Ascending aorta (tissue), 2 donors: ENCODE measurements around the gene CEP112. TPM values are rescaled to one million over a fixed set of nuclear protein-coding genes. Genes with fewer than 3 reads are reported as not detected.

Experiments
- DNase-seq, 2 donors: peaks; one replicate each; pipeline ENCODE4 v3.0.0-alpha.2; 2019; ENCODE audit warnings: low spot score in 2 of 2
- H3K27ac ChIP-seq, 2 donors: fragments of 200-600 bp; sonication (generic); one replicate each; pipeline ENCODE4 v1.5.1; 2016 to 2017; ENCODE audit warnings: mild to moderate bottlenecking in 1 of 2
- H3K27me3 ChIP-seq: fragments of 200-600 bp; sonication (generic); one replicate; pipeline ENCODE4 v1.5.1; 2017
- H3K36me3 ChIP-seq, 2 donors: fragments of 200-600 bp; sonication (generic); one replicate each; pipeline ENCODE4 v1.5.1; 2016
- H3K4me1 ChIP-seq, 2 donors: fragments of 200-600 bp; sonication (generic); one replicate each; pipeline ENCODE4 v1.5.1; 2016 to 2017; ENCODE audit warnings: mild to moderate bottlenecking in 1 of 2
- H3K4me3 ChIP-seq, 2 donors: fragments of 200-600 bp; sonication (generic); one replicate each; pipeline ENCODE4 v1.5.1; 2016 to 2017; ENCODE audit warnings: mild to moderate bottlenecking in 1 of 2
- H3K9me3 ChIP-seq, 2 donors: fragments of 200-600 bp; sonication (generic); one replicate each; pipeline ENCODE4 v1.5.1; 2016
- intact Hi-C: fragments of 100-400 bp; cut with DNase I; formaldehyde crosslinking; loops from one replicate; pipeline ENCODE4 v1.15.1; 2023
- total RNA-seq: library from RNA; depleted of rRNA; stranded (reverse); fragments of >200 nt; gene quantifications from one replicate; pipeline ENCODE4 v1.1.0, GENCODE V29; 2016
- TF ChIP-seq, protein P1 (sequence below), 3 experiments: fragments of 200-600 bp in 2 of 3; fragments of 450-650 bp in 1 of 3; sonication (generic) in 2 of 3; IDR thresholded peaks; one replicate each; pipeline ENCODE4 v1.5.1; 2016 to 2019; ENCODE audit warnings: antibody characterized with exemption in 3 of 3, mild to moderate bottlenecking in 1 of 3, moderate library complexity in 1 of 3

The CEP112 gene
- total RNA-seq, 1 donor from 2014 or later: 11.4 TPM

DNA sequence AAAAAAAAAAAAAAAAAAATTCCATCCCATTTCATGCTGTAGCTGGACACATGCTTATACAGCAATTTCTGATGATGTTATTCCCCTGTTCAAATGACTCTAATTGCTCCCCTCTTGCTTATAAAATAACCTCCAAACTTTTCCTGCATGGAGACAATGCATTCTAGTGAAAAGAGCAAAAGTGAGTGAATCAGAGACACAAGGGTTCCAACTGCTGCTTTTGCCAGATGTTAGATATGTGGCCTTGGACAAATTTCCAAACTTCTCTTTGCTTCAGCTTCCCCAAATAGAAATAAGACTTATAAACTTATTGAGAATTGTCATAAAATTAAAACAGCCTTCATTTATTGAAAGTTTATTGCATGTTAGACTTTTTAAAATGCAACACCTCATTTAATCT lies 565.5 kb downstream of the CEP112 start:
- TF ChIP-seq, protein P1, sequence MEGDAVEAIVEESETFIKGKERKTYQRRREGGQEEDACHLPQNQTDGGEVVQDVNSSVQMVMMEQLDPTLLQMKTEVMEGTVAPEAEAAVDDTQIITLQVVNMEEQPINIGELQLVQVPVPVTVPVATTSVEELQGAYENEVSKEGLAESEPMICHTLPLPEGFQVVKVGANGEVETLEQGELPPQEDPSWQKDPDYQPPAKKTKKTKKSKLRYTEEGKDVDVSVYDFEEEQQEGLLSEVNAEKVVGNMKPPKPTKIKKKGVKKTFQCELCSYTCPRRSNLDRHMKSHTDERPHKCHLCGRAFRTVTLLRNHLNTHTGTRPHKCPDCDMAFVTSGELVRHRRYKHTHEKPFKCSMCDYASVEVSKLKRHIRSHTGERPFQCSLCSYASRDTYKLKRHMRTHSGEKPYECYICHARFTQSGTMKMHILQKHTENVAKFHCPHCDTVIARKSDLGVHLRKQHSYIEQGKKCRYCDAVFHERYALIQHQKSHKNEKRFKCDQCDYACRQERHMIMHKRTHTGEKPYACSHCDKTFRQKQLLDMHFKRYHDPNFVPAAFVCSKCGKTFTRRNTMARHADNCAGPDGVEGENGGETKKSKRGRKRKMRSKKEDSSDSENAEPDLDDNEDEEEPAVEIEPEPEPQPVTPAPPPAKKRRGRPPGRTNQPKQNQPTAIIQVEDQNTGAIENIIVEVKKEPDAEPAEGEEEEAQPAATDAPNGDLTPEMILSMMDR (IDR thresholded peaks at IDR 0.05): no peak
- Histone ChIP-seq H3K27me3 (no peaks in the 10 kb centered on the region), H3K36me3 (no peaks in the 10 kb centered on the region), H3K4me1 (peaks cover 0 to 8% of the 10 kb centered on the region in 2 donors), H3K9me3 (no peaks in the 10 kb centered on the region), H3K4me3 (no peak overlapping the region), H3K27ac (no peak overlapping the region)
- intact Hi-C loops: no loop called here
- DNase-seq: no peak

DNA sequence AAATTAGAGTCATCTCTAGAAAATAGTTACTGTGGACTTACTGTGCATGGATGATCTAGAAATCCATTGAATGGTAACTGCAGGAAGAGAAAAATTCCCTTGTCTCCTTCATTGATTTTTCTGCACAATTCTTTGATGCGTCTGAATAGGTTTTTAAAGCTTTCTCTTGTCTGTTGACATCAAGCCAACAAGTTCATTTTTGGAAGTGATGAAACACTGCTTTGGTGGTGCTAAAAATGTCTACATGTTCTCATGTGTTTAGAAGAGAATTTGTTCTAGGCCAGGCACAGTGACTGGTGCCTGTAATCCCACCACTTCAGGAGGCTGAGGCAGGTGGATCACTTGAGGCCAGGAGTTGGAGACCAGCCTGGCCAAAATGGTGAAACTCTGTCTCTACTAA lies 573.4 kb downstream of the CEP112 start:
- no peaks in the 10 kb centered on the region for H3K27me3 ChIP-seq
- TF ChIP-seq, protein P1 (IDR thresholded peaks at IDR 0.05): no peak
- DNase-seq: no peak
- H3K36me3 ChIP-seq: no peaks in the 10 kb centered on the region
- intact Hi-C loops: no loop called here
- peaks cover 0 to 6% of the 10 kb centered on the region in 2 donors for H3K4me1 ChIP-seq
- no peak overlapping the region for H3K27ac ChIP-seq
- H3K4me3 ChIP-seq: no peak overlapping the region
- H3K9me3 ChIP-seq: no peaks in the 10 kb centered on the region

DNA sequence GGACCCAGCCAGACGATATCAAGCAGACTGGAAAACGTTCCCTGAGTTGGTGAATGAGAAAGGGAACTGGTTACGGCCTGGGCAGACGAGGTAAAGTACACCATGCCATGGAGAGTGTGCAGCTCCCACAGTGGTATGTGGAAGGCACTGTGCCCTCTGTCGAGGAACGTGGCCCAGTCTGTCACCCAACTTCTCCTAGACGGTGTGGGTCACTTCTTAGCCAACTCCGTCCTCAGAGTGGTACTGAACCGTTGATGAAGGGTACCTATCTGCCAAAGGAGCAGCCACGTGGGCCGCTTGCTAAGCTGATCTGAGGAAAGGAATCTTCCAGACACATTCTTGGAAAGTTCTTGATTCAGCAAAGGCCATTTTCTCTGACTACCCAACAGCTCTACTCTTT lies 574.4 kb downstream of the CEP112 start:
- intact Hi-C loops: no loop called here
- Histone ChIP-seq H3K36me3 (no peaks in the 10 kb centered on the region), H3K4me1 (peaks cover 0 to 6% of the 10 kb centered on the region in 2 donors), H3K4me3 (no peak overlapping the region), H3K9me3 (no peaks in the 10 kb centered on the region), H3K27ac (no peak overlapping the region), H3K27me3 (no peaks in the 10 kb centered on the region)
- TF ChIP-seq, protein P1 (IDR thresholded peaks at IDR 0.05): no peak
- no peak for DNase-seq

DNA sequence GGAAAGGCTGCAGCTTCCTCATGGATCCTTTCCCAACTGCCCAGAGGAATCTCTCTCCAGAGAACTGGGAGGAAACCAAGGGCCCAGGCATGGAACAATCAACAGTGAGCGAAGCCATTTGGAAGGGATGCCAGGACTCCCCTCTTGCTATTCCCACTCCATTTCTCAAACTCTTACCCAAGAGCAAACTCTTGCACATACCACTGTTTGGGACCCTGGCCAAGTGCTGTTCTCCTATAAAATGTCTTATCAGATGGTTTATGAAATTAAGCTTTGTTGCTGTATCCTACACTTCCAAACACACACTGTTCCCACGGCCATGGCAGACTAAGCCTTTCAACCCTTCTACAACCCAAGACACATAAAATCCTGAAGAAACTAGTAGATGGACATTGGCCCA lies 582.2 kb downstream of the CEP112 start:
- TF ChIP-seq, protein P1 (IDR thresholded peaks at IDR 0.05): no peak
- no peaks in the 10 kb centered on the region for H3K9me3 ChIP-seq
- H3K27me3 ChIP-seq: no peaks in the 10 kb centered on the region
- DNase-seq: no peak
- H3K4me3 ChIP-seq: no peak overlapping the region
- H3K27ac ChIP-seq: no peak overlapping the region
- intact Hi-C loops: no loop called here
- H3K36me3 ChIP-seq: no peaks in the 10 kb centered on the region
- H3K4me1 ChIP-seq: no peaks in the 10 kb centered on the region

DNA sequence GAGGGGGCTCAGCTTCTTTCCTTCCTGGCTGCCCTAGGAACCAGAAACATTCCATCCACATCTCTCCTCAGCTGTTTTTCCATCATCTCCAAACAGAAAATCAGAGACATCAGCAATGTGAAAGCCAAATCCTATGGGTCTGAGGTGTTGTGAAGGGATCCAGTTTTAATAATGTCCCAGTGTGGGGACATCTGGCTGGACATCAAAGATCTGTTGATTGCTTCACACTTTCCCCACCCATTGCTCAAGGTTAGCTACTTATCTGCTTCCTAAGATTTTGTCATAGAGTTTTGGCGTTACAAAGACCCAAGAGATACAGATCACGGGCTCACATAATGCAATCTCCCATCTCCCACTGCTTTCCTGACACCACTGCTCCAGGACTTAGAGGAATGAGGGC lies 582.6 kb downstream of the CEP112 start:
- no peak overlapping the region for H3K4me3 ChIP-seq
- no peaks in the 10 kb centered on the region for H3K36me3 ChIP-seq
- no peak for DNase-seq
- TF ChIP-seq, protein P1 (IDR thresholded peaks at IDR 0.05): no peak
- H3K27me3 ChIP-seq: no peaks in the 10 kb centered on the region
- no peaks in the 10 kb centered on the region for H3K9me3 ChIP-seq
- no peaks in the 10 kb centered on the region for H3K4me1 ChIP-seq
- intact Hi-C loops: no loop called here
- H3K27ac ChIP-seq: no peak overlapping the region

DNA sequence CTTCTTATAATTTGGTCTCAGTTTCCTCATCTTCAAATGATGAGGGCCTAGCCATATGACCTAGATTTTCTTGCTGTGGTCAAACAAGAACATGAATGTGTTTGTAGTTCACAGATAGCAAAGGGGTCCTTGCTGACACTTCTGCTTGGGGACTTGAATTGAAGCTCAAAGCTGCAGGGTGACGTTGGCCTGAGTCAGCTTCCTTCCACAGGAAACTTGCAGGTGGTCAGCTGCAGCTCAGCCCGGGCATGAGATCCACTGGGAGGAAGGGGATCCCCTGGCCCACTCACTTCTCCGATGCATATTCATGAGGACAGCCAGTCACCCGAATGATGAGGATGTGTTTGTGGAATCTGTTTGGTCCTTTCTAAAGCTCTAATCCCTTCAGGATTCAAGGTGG lies 587.9 kb downstream of the CEP112 start:
- TF ChIP-seq, protein P1 (IDR thresholded peaks at IDR 0.05): no peak
- Histone ChIP-seq H3K27me3 (no peaks in the 10 kb centered on the region), H3K4me3 (no peak overlapping the region), H3K4me1 (peaks cover 0 to 12% of the 10 kb centered on the region in 2 donors), H3K9me3 (no peaks in the 10 kb centered on the region), H3K27ac (no peak overlapping the region), H3K36me3 (no peaks in the 10 kb centered on the region)
- intact Hi-C loops: no loop called here
- DNase-seq: no peak
